H9 (cell line): Measurements from ENCODE around the gene L3MBTL4. TPM values are rescaled to one million over a fixed set of nuclear protein-coding genes. Genes with fewer than 3 reads are reported as not detected.

Source experiments
- DNase-seq: peaks from one replicate; pipeline ENCODE4 v3.0.0-alpha.2; 2017
- H2AFZ ChIP-seq: one replicate; pipeline ENCODE4 v1.6.1; 2013; ENCODE audit warnings: mild to moderate bottlenecking, low read length, control low read depth, moderate library complexity
- H2AK5ac ChIP-seq: 2 replicates; pipeline ENCODE4 v1.6.1; 2013; ENCODE audit warnings: low read length, control low read depth, mixed read lengths; ENCODE audit not compliant: insufficient read length
- H2BK120ac ChIP-seq: one replicate; pipeline ENCODE4 v1.6.1; 2013; ENCODE audit warnings: low read depth, mild to moderate bottlenecking, low read length, control low read depth, inconsistent platforms; ENCODE audit not compliant: poor library complexity, severe bottlenecking
- H2BK12ac ChIP-seq: 2 replicates; pipeline ENCODE4 v1.6.1; 2013; ENCODE audit warnings: low read length, control low read depth, mixed read lengths, low read depth; ENCODE audit not compliant: insufficient read length
- H2BK15ac ChIP-seq: 2 replicates; pipeline ENCODE4 v1.6.1; 2013; ENCODE audit warnings: low read depth, low read length, control low read depth
- H2BK20ac ChIP-seq: one replicate; pipeline ENCODE4 v1.6.1; 2013; ENCODE audit warnings: low read depth, mild to moderate bottlenecking, low read length, control low read depth, inconsistent platforms; ENCODE audit not compliant: poor library complexity, severe bottlenecking
- H2BK5ac ChIP-seq: 2 replicates; pipeline ENCODE4 v1.6.1; 2013; ENCODE audit warnings: low read length, control low read depth, mixed read lengths; ENCODE audit not compliant: insufficient read length
- H3K14ac ChIP-seq: 2 replicates; pipeline ENCODE4 v1.6.1; 2013; ENCODE audit warnings: low read length, control low read depth; ENCODE audit not compliant: insufficient read depth
- H3K18ac ChIP-seq: 2 replicates; pipeline ENCODE4 v1.6.1; 2013; ENCODE audit warnings: low read depth, mild to moderate bottlenecking, mixed read lengths, low read length, control low read depth; ENCODE audit not compliant: insufficient read length
- H3K23ac ChIP-seq: 2 replicates; pipeline ENCODE4 v1.6.1; 2013; ENCODE audit warnings: low read length, control low read depth, mixed read lengths, low read depth; ENCODE audit not compliant: insufficient read length
- H3K23me2 ChIP-seq: 2 replicates; pipeline ENCODE4 v1.6.1; 2013; ENCODE audit warnings: low read depth, mild to moderate bottlenecking, mixed read lengths, low read length, control low read depth; ENCODE audit not compliant: insufficient read length, poor library complexity, severe bottlenecking
- H3K27ac ChIP-seq: 2 replicates; pipeline ENCODE4 v1.5.1; 2013; ENCODE audit warnings: low read length, control low read depth, mixed read lengths, low read depth; ENCODE audit not compliant: insufficient read length
- H3K27me3 ChIP-seq: 2 replicates; pipeline ENCODE4 v1.6.1; 2013; ENCODE audit warnings: low read length, control low read depth, inconsistent platforms; ENCODE audit not compliant: insufficient read depth
- H3K4ac ChIP-seq: 2 replicates; pipeline ENCODE4 v1.6.1; 2013; ENCODE audit warnings: low read depth, mild to moderate bottlenecking, control low read depth, inconsistent platforms, low read length, moderate library complexity
- H3K4me1 ChIP-seq: 2 replicates; pipeline ENCODE4 v1.6.1; 2013; ENCODE audit warnings: low read length, control low read depth, inconsistent platforms; ENCODE audit not compliant: insufficient read depth
- H3K4me2 ChIP-seq: 2 replicates; pipeline ENCODE4 v1.6.1; 2013; ENCODE audit warnings: low read length, control low read depth, mixed read lengths; ENCODE audit not compliant: insufficient read length, insufficient read depth
- H3K56ac ChIP-seq: 2 replicates; pipeline ENCODE4 v1.6.1; 2013; ENCODE audit warnings: low read depth, mild to moderate bottlenecking, mixed read lengths, low read length, control low read depth; ENCODE audit not compliant: insufficient read length
- H3K79me1 ChIP-seq: 2 replicates; pipeline ENCODE4 v1.6.1; 2013; ENCODE audit warnings: low read depth, mild to moderate bottlenecking, moderate library complexity, low read length, control low read depth, inconsistent platforms; ENCODE audit not compliant: insufficient read depth, poor library complexity, severe bottlenecking
- H3K79me2 ChIP-seq: 2 replicates; pipeline ENCODE4 v1.6.1; 2013; ENCODE audit warnings: low read length, control low read depth, inconsistent platforms; ENCODE audit not compliant: insufficient read depth
- H3K9ac ChIP-seq: 2 replicates; pipeline ENCODE4 v1.6.1; 2013; ENCODE audit warnings: low read length, control low read depth, mixed read lengths; ENCODE audit not compliant: insufficient read length; ENCODE audit errors: extremely low read depth
- H3K9me3 ChIP-seq: one replicate; pipeline ENCODE4 v1.6.1; 2013; ENCODE audit warnings: low read depth, low read length, inconsistent platforms; ENCODE audit not compliant: control insufficient read depth
- H3T11ph ChIP-seq: one replicate; pipeline ENCODE4 v1.6.1; 2013; ENCODE audit warnings: mild to moderate bottlenecking, low read length, control low read depth, inconsistent platforms
- H4K20me1 ChIP-seq: one replicate; pipeline ENCODE4 v1.6.1; 2013; ENCODE audit not compliant: control insufficient read depth, insufficient read length, insufficient read depth
- H4K5ac ChIP-seq: 2 replicates; pipeline ENCODE4 v1.6.1; 2013; ENCODE audit warnings: low read depth, mild to moderate bottlenecking, mixed read lengths, low read length, control low read depth; ENCODE audit not compliant: insufficient read length
- H4K8ac ChIP-seq: replicated peaks from 2 replicates; pipeline ENCODE4 v1.6.1; 2013; ENCODE audit warnings: low read length, control low read depth, mixed read lengths, low read depth; ENCODE audit not compliant: insufficient read length
- H4K91ac ChIP-seq: 2 replicates; pipeline ENCODE4 v1.6.1; 2013; ENCODE audit warnings: low read depth, mild to moderate bottlenecking, moderate library complexity, mixed read lengths, low read length, control low read depth; ENCODE audit not compliant: insufficient read length
- H3K27ac Mint-ChIP-seq, 3 experiments: 2 replicates in 2 of 3; 3 replicates in 1 of 3; pipeline ENCODE4 v1.8.0; 2020 to 2021; ENCODE audit warnings: mixed read lengths in 3 of 3, mild to moderate bottlenecking in 1 of 3, moderate library complexity in 1 of 3
- H3K27me3 Mint-ChIP-seq: 2 replicates; pipeline ENCODE4 v1.8.0; 2021; ENCODE audit warnings: low read depth, mild to moderate bottlenecking, moderate library complexity, mixed read lengths
- H3K36me3 Mint-ChIP-seq, 3 experiments: 2 replicates in 2 of 3; 3 replicates in 1 of 3; pipeline ENCODE4 v1.8.0; 2020 to 2021; ENCODE audit warnings: low read depth in 3 of 3, mixed read lengths in 3 of 3; ENCODE audit not compliant: insufficient read depth in 1 of 3
- H3K4me1 Mint-ChIP-seq, 2 experiments: 2 replicates each; pipeline ENCODE4 v1.8.0; 2020; ENCODE audit warnings: mixed read lengths in 2 of 2
- H3K4me3 Mint-ChIP-seq, 2 experiments: 2 replicates in 1 of 2; 3 replicates in 1 of 2; pipeline ENCODE4 v1.8.0; 2020 to 2021; ENCODE audit warnings: mild to moderate bottlenecking in 2 of 2, mixed read lengths in 2 of 2, moderate library complexity in 1 of 2
- H3K9me3 Mint-ChIP-seq, 2 experiments: 2 replicates in 1 of 2; 3 replicates in 1 of 2; pipeline ENCODE4 v1.8.0; 2020; ENCODE audit warnings: mild to moderate bottlenecking in 2 of 2, mixed read lengths in 2 of 2, moderate library complexity in 1 of 2
- WGBS: extraction: QIAGEN DNeasy Blood & Tissue Kit; methylation state at CpG from one replicate; pipeline ENCODE4 v1.1.7; 2013; ENCODE audit warnings: missing lambda C conversion rate, low lambda C conversion rate, mixed read lengths; ENCODE audit not compliant: insufficient read length; ENCODE audit errors: extremely low coverage; 5-methylcytosine and 5-hydroxymethylcytosine counted together
- total RNA-seq: library from RNA; stranded (reverse); gene quantifications from 2 replicates; pipeline ENCODE4 v1.2.1, GENCODE V29; 2021
- TF ChIP-seq, protein P1 (sequence below): fragments of 200-600 bp; sonication (generic); conservative IDR thresholded peaks from 3 replicates; pipeline ENCODE4 v1.8.0; 2021; ENCODE audit warnings: antibody characterized with exemption, mild to moderate bottlenecking

L3MBTL4 gene
- total RNA-seq, 1 experiment from 2014 or later: 1.9 TPM

DNA sequence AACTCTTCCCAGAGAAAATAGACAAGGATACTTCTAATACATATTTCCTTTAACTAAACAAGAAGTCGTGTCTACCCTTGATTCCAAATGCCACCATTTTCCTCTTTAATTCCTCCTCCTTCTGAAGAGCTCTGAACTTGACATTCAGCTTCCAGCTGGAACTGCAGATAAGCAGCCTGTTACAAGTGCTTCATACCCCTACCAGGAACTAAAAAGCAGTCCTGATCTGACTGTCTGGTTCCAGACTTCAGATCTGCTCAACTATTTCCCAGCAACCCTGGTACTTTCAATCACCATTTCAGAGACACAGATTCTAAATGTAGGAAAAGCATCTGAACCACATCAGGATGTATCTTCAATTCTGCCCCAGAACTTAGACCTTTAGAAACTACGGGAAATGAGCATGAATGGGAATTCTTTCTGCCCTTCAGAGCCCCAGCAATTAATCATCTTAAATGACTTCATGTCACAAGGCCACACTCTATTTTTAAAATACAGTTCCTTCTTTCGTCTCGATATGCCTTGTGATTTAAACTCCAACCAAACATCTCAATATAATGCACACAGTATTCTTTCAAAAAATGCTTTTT is 159.5 kb downstream of the L3MBTL4 start:
- no peak for DNase-seq
- Histone ChIP-seq H3K9ac (no peak overlapping the region), H4K5ac (no peak overlapping the region), H2BK120ac (no peak overlapping the region), H2AK5ac (no peak overlapping the region), H3K4me2 (no peak overlapping the region), H2BK20ac (no peak overlapping the region), H3K27ac (no peak overlapping the region), H3K14ac (no peak overlapping the region), H3K79me2 (no peaks in the 10 kb centered on the region), H3K4ac (no peak overlapping the region), H3K23ac (no peak overlapping the region), H2AFZ (no peak overlapping the region), H3K4me1 (no peaks in the 10 kb centered on the region), H3K9me3 (no peaks in the 10 kb centered on the region), H3K56ac (no peak overlapping the region), H4K91ac (no peak overlapping the region), H2BK15ac (no peak overlapping the region), H3K18ac (no peak overlapping the region), H3T11ph (no peak overlapping the region), H2BK12ac (no peak overlapping the region), H4K20me1 (no peaks in the 10 kb centered on the region), H3K23me2 (no peaks in the 10 kb centered on the region), H4K8ac (no peak overlapping the region), H3K79me1 (no peaks in the 10 kb centered on the region), H2BK5ac (no peak overlapping the region), H3K27me3 (no peaks in the 10 kb centered on the region)
- Mint-ChIP-seq H3K4me1 (peaks cover 4 to 8% of the 10 kb centered on the region in 2 experiments; a peak in 2 of 4 replicates), H3K36me3 (peaks cover 6 to 20% (median 8%) of the 10 kb centered on the region in 3 experiments), H3K9me3 (peaks cover 17 to 19% of the 10 kb centered on the region in 2 experiments), H3K27ac (no peak overlapping the region), H3K27me3 (no peaks in the 10 kb centered on the region; the same call in 1 of the 2 replicates), H3K4me3 (no peak overlapping the region)
- 100% methylated on average over 2 of the region's 4 CpGs for WGBS
- TF ChIP-seq, protein P1, sequence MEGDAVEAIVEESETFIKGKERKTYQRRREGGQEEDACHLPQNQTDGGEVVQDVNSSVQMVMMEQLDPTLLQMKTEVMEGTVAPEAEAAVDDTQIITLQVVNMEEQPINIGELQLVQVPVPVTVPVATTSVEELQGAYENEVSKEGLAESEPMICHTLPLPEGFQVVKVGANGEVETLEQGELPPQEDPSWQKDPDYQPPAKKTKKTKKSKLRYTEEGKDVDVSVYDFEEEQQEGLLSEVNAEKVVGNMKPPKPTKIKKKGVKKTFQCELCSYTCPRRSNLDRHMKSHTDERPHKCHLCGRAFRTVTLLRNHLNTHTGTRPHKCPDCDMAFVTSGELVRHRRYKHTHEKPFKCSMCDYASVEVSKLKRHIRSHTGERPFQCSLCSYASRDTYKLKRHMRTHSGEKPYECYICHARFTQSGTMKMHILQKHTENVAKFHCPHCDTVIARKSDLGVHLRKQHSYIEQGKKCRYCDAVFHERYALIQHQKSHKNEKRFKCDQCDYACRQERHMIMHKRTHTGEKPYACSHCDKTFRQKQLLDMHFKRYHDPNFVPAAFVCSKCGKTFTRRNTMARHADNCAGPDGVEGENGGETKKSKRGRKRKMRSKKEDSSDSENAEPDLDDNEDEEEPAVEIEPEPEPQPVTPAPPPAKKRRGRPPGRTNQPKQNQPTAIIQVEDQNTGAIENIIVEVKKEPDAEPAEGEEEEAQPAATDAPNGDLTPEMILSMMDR: no peak
